ENCODE measurements around the gene CALHM2. TPM values are rescaled to one million over a fixed set of nuclear protein-coding genes. Genes with fewer than 3 reads are reported as not detected.

The CALHM2 gene
- total and polyA plus RNA-seq, 7 experiments from 2014 or later: 2.0 to 67.2 (median 19.2) TPM

- Mint-ChIP-seq H3K27me3 (no peaks in the 10 kb centered on the region), H3K36me3 (peaks cover 0 to 19% (median 0%) of the 10 kb centered on the region in 5 donors), H3K4me1 (peaks cover 20 to 70% (median 29%) of the 10 kb centered on the region in 7 donors), H3K4me3 (peak overlapping the region; percentile 29 to 81 (median 64)), H3K27ac (peak overlapping the region in 7 of 9 donors; percentile 43 to 97 (median 67)), H3K9me3 (no peaks in the 10 kb centered on the region)
- ChIA-PET CTCF (interaction anchor here (0.5 kb wide), 1 partner anchor 55 kb away, joined by 3 read pairs; no protein-coding TSS in a partner anchor), POLR2A (interaction anchor here (0.6 to 2.5 kb wide), 2 partner anchors 19 to 859 kb away, joined by 3 to 12 read pairs; partner anchors contain the start of gene CALHM2)
- Histone ChIP-seq H3K4me1 (ENCODE audit: control insufficient read depth in 2 of 2, insufficient read depth in 2 of 2, low read length in 2 of 2) (peaks cover 18 to 27% of the 10 kb centered on the region in 2 donors), H3K27me3 (ENCODE audit: control insufficient read depth in 2 of 2, insufficient read depth in 2 of 2, low read length in 2 of 2) (no peaks in the 10 kb centered on the region), H3K36me3 (ENCODE audit: control insufficient read depth in 2 of 3, insufficient read depth in 3 of 3, low read length in 3 of 3) (no peaks in the 10 kb centered on the region), H3K9me3 (ENCODE audit: control insufficient read depth in 2 of 3, low read length in 3 of 3) (no peaks in the 10 kb centered on the region), H3K4me3 (ENCODE audit: low read length) (peak overlapping the region; percentile 24), H3K27ac (ENCODE audit: low read depth, low read length) (peak overlapping the region; percentile 9)
- ATAC-seq: peak; percentile 92
- peak in 6 of 9 donors; percentile 11 to 72 (median 24) for DNase-seq
- intact Hi-C loops (cut with micrococcal nuclease): loop anchor here (1.0 kb wide), 2 partner anchors 19 to 20 kb away; partner anchors contain the start of gene CALHM2 (in 1 of the 2)
Observed at GRCh38 chr10:103470761-103471653, 18.8 kb upstream of the CALHM2 start.

DNA sequence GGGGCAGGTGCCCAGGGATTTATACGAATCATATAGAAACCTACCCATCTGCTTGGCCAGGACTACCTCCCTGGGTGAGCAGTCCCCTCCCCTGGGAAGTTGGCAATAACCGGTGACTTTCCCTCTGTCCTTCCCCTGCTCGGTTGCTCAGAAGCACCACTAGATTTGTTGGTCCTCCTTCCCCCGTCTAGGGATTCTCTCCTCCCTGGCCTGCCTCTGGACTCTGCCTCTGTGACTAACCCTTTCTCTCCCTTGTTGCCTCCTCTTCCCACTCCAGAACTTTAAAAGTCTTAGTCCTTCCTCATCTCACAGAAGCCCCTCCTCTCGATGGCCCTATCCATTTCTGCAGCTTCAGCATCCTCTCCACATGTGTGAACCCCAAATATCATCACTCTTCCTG, 17.0 kb upstream of the CALHM2 start:
- Mint-ChIP-seq H3K9me3 (no peaks in the 10 kb centered on the region), H3K4me1 (peaks cover 20 to 65% (median 29%) of the 10 kb centered on the region in 7 donors), H3K27ac (peak overlapping the region in 3 of 9 donors; percentile 2 to 89 (median 3)), H3K4me3 (no peak overlapping the region), H3K27me3 (no peaks in the 10 kb centered on the region), H3K36me3 (peaks cover 0 to 19% (median 0%) of the 10 kb centered on the region in 5 donors)
- POLR2A ChIA-PET: no interaction called here
- H3K36me3 ChIP-seq (ENCODE audit: control insufficient read depth in 2 of 3, insufficient read depth in 3 of 3, low read length in 3 of 3): no peaks in the 10 kb centered on the region
- no peak overlapping the region for H3K4me3 ChIP-seq (ENCODE audit: low read length)
- no peak overlapping the region for H3K27ac ChIP-seq (ENCODE audit: low read depth, low read length)
- CTCF ChIA-PET: no interaction called here
- ATAC-seq: no peak
- peaks cover 18 to 24% of the 10 kb centered on the region in 2 donors for H3K4me1 ChIP-seq (ENCODE audit: control insufficient read depth in 2 of 2, insufficient read depth in 2 of 2, low read length in 2 of 2)
- DNase-seq: no peak
- intact Hi-C loops (cut with micrococcal nuclease): no loop called here
- H3K27me3 ChIP-seq (ENCODE audit: control insufficient read depth in 2 of 2, insufficient read depth in 2 of 2, low read length in 2 of 2): no peaks in the 10 kb centered on the region
- no peaks in the 10 kb centered on the region for H3K9me3 ChIP-seq (ENCODE audit: control insufficient read depth in 2 of 3, low read length in 3 of 3)

DNA sequence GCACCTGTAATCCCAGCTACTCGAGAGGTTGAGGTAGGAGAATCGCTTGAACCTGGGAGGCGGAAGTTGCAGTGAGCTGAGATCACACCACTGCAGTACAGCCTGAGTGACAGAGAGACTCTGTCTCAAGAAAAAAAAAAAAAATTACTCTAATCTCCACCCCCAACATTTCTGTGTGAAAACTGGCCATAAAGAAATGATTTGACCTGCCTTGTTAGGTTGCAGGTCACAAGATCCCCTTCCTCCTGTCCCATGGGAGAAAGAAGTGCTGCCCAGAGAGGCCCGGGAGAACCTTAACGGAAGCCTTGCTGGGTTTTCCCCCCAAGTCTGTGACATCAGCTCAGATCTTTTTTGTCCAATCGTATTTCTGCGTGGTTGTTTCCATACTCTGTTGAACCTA, 15.2 kb upstream of the CALHM2 start:
- peaks cover 18 to 23% of the 10 kb centered on the region in 2 donors for H3K4me1 ChIP-seq (ENCODE audit: control insufficient read depth in 2 of 2, insufficient read depth in 2 of 2, low read length in 2 of 2)
- H3K4me3 Mint-ChIP-seq: no peak overlapping the region
- ChIA-PET CTCF (no interaction called here), POLR2A (no interaction called here)
- no peaks in the 10 kb centered on the region for H3K36me3 ChIP-seq (ENCODE audit: control insufficient read depth in 2 of 3, insufficient read depth in 3 of 3, low read length in 3 of 3)
- peak overlapping the region in 2 of 9 donors; percentile 39 to 44 for H3K27ac Mint-ChIP-seq
- H3K9me3 ChIP-seq (ENCODE audit: control insufficient read depth in 2 of 3, low read length in 3 of 3): no peaks in the 10 kb centered on the region
- H3K27me3 Mint-ChIP-seq: peaks cover 0 to 10% (median 0%) of the 10 kb centered on the region in 5 donors
- H3K27ac ChIP-seq (ENCODE audit: low read depth, low read length): no peak overlapping the region
- H3K4me1 Mint-ChIP-seq: peaks cover 18 to 56% (median 25%) of the 10 kb centered on the region in 7 donors
- H3K36me3 Mint-ChIP-seq: peaks cover 0 to 16% (median 0%) of the 10 kb centered on the region in 5 donors
- no peaks in the 10 kb centered on the region for H3K27me3 ChIP-seq (ENCODE audit: control insufficient read depth in 2 of 2, insufficient read depth in 2 of 2, low read length in 2 of 2)
- no peak for ATAC-seq
- no peaks in the 10 kb centered on the region for H3K9me3 Mint-ChIP-seq
- H3K4me3 ChIP-seq (ENCODE audit: low read length): no peak overlapping the region
- intact Hi-C loops (cut with micrococcal nuclease): no loop called here
- DNase-seq: no peak

DNA sequence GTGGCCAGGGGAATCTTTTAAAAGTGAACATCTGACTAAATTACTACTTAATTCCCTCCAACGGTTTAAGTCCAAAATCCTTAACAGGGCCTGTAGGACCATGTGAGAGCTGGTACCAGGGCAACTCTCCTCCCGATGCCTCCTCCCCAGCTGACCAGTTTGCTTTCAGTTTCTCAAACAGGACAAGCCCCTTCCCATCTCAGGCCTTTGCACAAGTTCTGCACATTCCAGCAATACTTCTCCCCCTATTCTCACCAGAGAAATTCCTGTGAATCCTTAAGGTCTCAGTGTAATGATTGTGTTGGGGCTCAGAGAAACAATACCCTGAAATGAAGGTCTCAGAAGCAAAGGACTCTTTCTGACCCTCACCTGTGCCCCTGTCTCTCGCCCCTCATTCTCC, 14.6 kb upstream of the CALHM2 start:
- H3K36me3 ChIP-seq (ENCODE audit: control insufficient read depth in 2 of 3, insufficient read depth in 3 of 3, low read length in 3 of 3): no peaks in the 10 kb centered on the region
- Mint-ChIP-seq H3K27me3 (peaks cover 0 to 10% (median 0%) of the 10 kb centered on the region in 5 donors), H3K4me1 (peaks cover 13 to 50% (median 21%) of the 10 kb centered on the region in 7 donors), H3K27ac (peak overlapping the region in 1 of 9 donors; percentile 39), H3K36me3 (peaks cover 0 to 16% (median 0%) of the 10 kb centered on the region in 5 donors), H3K9me3 (no peaks in the 10 kb centered on the region), H3K4me3 (no peak overlapping the region)
- no peaks in the 10 kb centered on the region for H3K27me3 ChIP-seq (ENCODE audit: control insufficient read depth in 2 of 2, insufficient read depth in 2 of 2, low read length in 2 of 2)
- intact Hi-C loops (cut with micrococcal nuclease): no loop called here
- DNase-seq: no peak
- H3K4me3 ChIP-seq (ENCODE audit: low read length): no peak overlapping the region
- peaks cover 14 to 16% of the 10 kb centered on the region in 2 donors for H3K4me1 ChIP-seq (ENCODE audit: control insufficient read depth in 2 of 2, insufficient read depth in 2 of 2, low read length in 2 of 2)
- no peak overlapping the region for H3K27ac ChIP-seq (ENCODE audit: low read depth, low read length)
- CTCF ChIA-PET: no interaction called here
- POLR2A ChIA-PET: no interaction called here
- H3K9me3 ChIP-seq (ENCODE audit: control insufficient read depth in 2 of 3, low read length in 3 of 3): no peaks in the 10 kb centered on the region
- ATAC-seq: no peak

DNA sequence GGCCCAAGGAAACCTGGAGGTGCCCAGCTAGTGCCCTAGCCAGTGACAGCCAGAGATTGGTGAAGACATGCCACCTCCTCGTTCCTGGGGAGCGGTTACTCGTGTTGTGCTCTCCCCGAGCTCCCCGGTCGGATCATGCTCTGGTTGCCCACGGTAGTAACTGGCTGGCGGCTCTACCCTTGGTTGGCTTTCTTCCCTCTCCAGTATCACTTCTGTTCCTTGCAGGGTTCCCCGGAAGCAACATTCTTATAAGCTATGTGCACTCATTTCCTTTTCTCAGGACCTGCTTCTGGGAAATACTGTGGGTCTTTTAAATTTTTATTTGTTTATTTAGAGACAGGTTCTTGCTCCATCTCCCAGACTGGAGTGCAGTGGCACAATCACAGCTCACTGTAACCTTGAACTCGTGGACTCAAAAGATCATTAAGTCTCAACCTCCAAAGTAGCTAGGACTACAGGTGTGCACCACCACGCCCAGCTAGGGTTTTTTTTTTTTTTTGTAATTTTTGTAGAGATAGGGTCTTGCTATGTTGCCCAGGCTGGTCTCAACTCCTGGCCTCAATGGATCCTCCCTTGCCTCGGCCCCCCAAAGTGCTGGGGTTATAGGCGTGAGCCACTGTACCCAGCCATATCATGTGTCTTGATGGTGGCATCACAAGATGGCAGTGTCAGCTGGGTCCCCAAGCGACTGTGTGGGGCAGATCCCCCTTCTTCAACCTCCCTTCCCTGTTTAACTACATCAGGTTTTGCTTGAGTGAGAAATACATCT, 13.4 kb upstream of the CALHM2 start:
- ATAC-seq (peak; percentile 32), DNase-seq (no peak)
- ChIA-PET POLR2A (no interaction called here), CTCF (interaction anchor here (1.0 to 1.1 kb wide), 2 partner anchors 49 to 50 kb away, joined by 3 to 4 read pairs; no protein-coding TSS in a partner anchor)
- Mint-ChIP-seq H3K4me3 (no peak overlapping the region), H3K4me1 (peaks cover 4 to 40% (median 9%) of the 10 kb centered on the region in 7 donors), H3K9me3 (no peaks in the 10 kb centered on the region), H3K36me3 (peaks cover 0 to 10% (median 0%) of the 10 kb centered on the region in 5 donors), H3K27ac (no peak overlapping the region), H3K27me3 (peaks cover 0 to 13% (median 0%) of the 10 kb centered on the region in 5 donors)
- H3K4me3 ChIP-seq (ENCODE audit: low read length): no peak overlapping the region
- peaks cover 2 to 5% of the 10 kb centered on the region in 2 donors for H3K4me1 ChIP-seq (ENCODE audit: control insufficient read depth in 2 of 2, insufficient read depth in 2 of 2, low read length in 2 of 2)
- H3K27ac ChIP-seq (ENCODE audit: low read depth, low read length): no peak overlapping the region
- H3K9me3 ChIP-seq (ENCODE audit: control insufficient read depth in 2 of 3, low read length in 3 of 3): no peaks in the 10 kb centered on the region
- no peaks in the 10 kb centered on the region for H3K36me3 ChIP-seq (ENCODE audit: control insufficient read depth in 2 of 3, insufficient read depth in 3 of 3, low read length in 3 of 3)
- no peaks in the 10 kb centered on the region for H3K27me3 ChIP-seq (ENCODE audit: control insufficient read depth in 2 of 2, insufficient read depth in 2 of 2, low read length in 2 of 2)
- intact Hi-C loops (cut with micrococcal nuclease): no loop called here

DNA sequence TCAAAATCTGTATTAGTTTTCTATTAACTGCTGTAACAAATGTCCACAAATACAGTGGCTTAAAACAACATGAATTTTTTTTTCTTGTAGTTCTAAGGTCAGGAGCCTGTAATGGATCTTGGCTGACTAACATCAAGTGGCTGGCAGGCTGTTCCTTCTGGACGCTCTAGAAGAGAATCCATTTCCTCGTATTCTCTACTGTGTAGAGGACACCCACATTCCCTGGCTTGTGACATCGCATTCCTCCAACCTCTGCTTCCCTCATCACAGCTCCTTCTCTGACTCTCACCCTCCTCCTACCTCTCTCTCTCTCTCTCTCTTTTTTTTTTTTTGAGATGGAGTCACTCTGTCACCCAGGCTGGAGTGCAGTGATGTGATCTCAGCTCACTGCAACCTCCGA, 11.3 kb upstream of the CALHM2 start:
- DNase-seq (no peak), ATAC-seq (no peak)
- ChIA-PET CTCF (no interaction called here), POLR2A (no interaction called here)
- peaks cover 0 to 34% (median 0%) of the 10 kb centered on the region in 7 donors for H3K4me1 Mint-ChIP-seq
- no peaks in the 10 kb centered on the region for H3K36me3 ChIP-seq (ENCODE audit: control insufficient read depth in 2 of 3, insufficient read depth in 3 of 3, low read length in 3 of 3)
- no peaks in the 10 kb centered on the region for H3K9me3 ChIP-seq (ENCODE audit: control insufficient read depth in 2 of 3, low read length in 3 of 3)
- peaks cover 0 to 13% (median 0%) of the 10 kb centered on the region in 5 donors for H3K27me3 Mint-ChIP-seq
- peaks cover 0 to 7% of the 10 kb centered on the region in 2 donors for H3K4me1 ChIP-seq (ENCODE audit: control insufficient read depth in 2 of 2, insufficient read depth in 2 of 2, low read length in 2 of 2)
- H3K27me3 ChIP-seq (ENCODE audit: control insufficient read depth in 2 of 2, insufficient read depth in 2 of 2, low read length in 2 of 2): no peaks in the 10 kb centered on the region
- intact Hi-C loops (cut with micrococcal nuclease): no loop called here
- H3K27ac ChIP-seq (ENCODE audit: low read depth, low read length): no peak overlapping the region
- H3K27ac Mint-ChIP-seq: no peak overlapping the region
- no peak overlapping the region for H3K4me3 Mint-ChIP-seq
- peaks cover 0 to 4% (median 0%) of the 10 kb centered on the region in 5 donors for H3K36me3 Mint-ChIP-seq
- no peak overlapping the region for H3K4me3 ChIP-seq (ENCODE audit: low read length)
- H3K9me3 Mint-ChIP-seq: no peaks in the 10 kb centered on the region

Data from naive thymus-derived CD4-positive, alpha-beta T cell (primary cell).